GM19463 (cell line): ENCODE data around the gene SCN4B.

Experiments used
- ATAC-seq: cut with Tn5 transposase; IDR thresholded peaks from one replicate; pipeline ENCODE4 v1.9.1; 2021; ENCODE audit warnings: mild to moderate bottlenecking, moderate library complexity; ENCODE audit not compliant: unreplicated experiment

Gene SCN4B

GRCh38 chr11:118105657-118106305 lies 46.8 kb downstream of the SCN4B start:
- no peak for ATAC-seq

DNA sequence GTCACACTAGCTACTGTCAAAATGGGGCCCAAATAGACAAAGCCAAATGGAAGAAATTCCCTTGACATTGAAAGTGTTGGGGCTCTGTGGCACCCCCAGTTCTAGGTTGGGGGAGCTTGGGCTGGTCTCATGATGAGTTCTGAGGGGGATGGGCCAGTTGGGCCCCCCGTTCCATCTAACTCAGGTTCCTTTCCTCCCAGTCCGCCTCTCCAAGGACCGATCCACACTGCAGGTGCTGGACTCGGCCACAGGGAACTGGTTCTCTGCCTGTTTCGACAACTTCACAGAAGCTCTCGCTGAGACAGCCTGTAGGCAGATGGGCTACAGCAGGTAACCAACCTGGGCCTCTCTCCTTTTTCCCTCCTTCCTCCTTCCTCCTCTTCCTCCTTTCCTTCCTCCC lies 48.1 kb downstream of the SCN4B start:
- no peak for ATAC-seq

DNA sequence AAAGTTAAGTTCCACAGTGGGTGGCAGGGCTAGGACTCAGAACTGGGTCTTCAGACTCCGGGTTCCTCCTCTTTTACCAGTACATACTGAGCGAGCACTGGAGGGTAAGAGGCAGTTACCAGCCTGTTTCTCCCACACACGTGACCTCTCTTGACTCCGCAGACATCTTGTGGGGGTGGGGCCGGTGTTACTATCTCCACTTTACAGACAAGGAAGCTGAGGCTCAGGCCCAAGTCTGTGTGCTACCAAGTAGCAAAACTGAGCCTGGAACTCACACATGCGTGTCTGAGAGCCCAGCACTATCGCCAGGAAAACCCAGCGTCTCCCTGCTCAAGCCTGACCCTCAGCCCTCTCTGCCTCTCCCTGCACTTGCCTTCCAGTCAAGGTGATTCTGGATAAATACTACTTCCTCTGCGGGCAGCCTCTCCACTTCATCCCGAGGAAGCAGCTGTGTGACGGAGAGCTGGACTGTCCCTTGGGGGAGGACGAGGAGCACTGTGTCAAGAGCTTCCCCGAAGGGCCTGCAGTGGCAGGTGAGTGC lies 49.8 kb downstream of the SCN4B start:
- no peak for ATAC-seq

DNA sequence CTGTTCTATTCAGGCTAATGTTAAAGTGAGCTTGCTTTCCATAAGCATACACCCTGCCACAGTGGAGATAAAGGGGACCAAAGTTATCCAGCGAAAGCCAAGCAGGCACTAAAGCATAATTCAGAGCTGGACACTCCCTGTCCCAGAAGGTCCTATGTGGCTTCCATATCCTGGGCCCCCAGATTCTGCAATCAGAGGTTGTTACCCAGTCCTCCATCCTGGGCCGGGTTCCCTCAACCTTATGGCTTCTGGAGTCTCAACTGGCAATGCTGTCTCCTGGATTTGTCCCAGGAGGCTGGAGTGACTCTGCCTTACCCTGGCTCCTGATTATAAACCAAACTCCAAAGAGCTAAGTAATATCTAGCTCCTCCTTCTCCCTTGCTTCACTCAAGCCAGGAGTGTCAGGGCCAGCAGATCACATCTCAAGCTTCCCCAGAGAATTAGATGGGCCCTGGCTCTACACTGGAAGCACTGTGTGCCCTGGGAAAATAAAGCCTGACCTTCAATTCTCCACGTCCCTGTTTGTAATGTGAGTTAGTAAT lies 51.9 kb downstream of the SCN4B start:
- no peak for ATAC-seq

DNA sequence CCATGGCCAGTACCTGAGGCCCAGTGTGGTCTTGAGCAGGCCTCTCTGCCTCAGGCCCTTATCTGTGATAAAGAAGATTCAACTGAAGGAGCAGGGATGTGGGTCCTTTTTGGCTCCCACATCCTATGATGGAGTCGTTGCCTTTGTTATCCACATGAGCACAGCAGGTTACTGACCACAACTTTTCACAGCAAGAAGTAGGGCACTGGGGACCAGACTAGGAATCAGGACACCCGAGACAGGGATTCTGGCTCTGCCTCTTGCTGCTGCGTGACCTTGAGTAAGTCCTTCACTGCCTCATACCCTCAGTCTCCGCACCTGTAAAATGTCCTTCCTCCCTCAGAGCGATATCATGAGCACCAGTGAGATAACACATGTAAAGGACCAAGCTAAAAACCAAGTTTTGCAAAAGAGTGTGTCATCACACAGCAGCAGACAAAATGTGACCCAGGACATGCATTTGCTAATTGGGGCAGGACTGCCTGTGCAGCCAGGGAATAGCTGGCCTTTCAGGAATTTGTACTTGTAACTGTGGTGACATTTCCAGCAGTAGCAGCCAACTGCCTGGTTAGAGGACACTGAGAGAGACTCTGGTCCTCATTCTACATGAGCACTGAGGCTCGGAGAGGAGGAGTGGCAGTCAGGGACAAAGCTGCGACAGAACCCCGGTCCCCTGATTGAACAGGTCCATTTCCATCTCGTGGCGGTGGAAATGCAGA lies 52.6 kb downstream of the SCN4B start:
- ATAC-seq = no peak

DNA sequence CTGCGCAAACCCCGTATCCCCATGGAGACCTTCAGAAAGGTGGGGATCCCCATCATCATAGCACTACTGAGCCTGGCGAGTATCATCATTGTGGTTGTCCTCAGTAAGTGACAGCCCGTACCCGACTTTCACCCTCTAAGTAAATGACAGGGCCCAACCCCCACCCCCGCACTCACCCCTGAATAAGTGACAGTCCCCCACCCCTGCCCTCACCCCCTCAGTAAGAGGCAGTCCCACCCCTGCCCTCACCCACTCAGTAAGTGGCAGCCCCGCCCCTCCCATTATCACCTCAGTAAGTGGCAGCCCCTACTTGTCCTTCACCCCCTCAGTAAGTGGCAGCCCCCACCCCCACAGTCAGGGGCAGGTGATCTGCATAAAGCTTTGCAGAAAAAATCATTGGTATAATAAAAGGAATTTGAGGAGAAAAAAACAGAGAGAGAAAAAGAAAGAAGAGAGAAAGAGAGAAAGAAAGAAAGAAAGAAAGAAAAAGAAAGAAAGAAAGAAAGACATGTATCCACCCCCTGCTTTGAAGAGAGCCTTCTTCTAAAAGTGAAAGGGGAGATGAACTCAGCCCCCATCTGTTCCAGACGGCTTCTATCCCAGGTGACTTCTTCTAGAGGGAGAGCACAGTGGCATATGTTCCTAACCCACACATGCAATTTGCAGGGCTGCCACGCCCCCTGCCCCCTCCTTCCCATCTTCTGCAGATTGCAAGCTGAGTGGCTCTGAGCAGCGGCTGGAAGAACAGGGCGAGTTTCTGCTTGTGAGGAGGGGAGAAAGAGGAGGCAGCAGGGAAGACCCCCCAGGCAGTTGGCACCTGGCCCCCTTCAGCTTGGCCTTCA lies 53.4 kb downstream of the SCN4B start:
- no peak for ATAC-seq

DNA sequence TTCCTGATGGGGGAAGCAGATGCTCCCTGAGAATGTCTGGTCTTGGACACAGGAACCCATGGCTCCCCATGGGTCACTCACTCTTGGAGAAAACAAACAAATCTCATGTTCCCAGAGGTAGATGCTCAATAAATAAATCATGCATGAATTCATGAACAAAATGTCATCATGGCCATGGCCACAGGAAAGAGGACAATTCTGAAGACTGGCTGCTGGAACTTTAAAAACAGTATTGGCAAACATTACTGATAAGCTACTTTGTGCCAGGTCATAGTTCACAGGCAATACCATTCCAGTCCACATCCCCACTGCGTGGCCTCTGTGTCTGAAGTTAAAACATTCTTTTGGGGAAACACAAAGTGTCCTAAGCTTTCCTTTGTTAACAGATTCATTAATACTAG lies 56.7 kb downstream of the SCN4B start:
- ATAC-seq = no peak

DNA sequence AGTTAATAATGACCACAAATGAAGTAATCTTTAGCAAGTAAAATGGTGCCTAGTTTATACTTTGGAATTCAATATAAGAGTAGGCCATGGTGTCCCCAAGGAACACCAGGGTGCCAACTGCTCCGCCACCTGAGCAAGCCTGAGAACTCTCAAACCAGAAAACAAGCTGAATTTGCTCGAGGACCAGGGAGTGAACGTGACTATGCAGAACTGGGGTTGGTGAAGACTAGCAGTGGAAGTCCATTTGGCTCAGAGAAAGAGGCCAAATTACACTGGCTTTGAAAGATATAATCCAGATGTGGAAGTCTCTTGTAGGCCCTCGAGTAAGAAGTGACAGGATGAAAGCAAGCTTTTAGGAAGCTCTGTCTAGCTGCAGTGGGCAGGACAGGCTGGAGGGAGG lies 57.1 kb downstream of the SCN4B start:
- no peak for ATAC-seq

DNA sequence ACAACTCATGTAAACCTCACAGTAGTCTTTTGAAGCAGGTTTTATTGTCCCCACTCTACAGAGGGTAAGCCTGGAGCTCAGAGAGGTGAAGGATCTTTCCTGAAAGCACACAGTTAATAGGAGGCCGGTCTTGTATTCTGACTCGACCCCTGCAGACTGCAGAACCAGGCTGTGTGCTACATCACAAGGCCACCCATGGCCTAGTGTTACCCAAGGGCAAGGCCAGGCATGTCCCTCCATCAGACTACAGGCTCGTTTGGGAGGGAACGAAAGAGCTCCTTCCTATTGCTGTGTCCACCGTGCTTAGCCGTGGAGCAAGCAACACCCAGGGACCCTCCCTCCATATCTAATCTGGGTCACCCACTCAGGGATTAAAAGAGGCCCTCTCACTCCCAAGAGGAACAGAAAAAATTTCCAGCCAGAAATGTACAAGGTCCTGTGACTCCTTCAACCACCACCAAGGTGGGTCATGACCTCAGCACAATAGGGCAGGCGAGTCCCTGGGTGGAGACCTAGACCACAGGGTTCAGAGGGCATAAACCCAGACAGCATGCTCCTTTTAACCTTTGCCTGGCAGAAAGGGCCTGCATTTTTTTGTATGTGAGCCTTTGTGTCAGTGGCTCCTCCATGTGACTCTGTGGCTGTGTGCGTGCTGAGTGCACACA lies 59.6 kb downstream of the SCN4B start:
- ATAC-seq = no peak

DNA sequence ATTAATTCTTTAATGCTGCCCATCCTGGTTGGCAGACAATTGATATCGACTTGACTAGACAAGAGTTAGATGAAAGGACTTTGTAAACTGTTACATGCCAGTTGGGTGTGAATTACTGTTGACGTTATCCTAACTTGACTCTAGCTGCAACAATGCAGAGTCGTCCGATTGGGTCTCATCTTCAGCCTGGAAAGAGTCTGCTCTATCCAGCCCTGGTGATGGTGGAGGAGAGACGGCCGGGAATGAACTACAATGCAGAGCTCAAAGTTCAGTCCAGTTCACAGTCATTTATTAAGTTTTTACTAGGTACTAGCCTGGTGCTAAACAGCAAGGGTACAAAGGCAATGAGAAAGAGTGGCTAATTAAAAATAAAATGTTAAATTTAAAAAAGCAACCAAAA lies 60.9 kb downstream of the SCN4B start:
- no peak for ATAC-seq

GRCh38 chr11:118090545-118091162 lies 62.0 kb downstream of the SCN4B start:
- no peak for ATAC-seq

- ATAC-seq = no peak
Observed at GRCh38 chr11:118088531-118088930, 64.1 kb downstream of the SCN4B start.

- ATAC-seq = no peak
Observed at GRCh38 chr11:118087931-118088330, 64.7 kb downstream of the SCN4B start.

DNA sequence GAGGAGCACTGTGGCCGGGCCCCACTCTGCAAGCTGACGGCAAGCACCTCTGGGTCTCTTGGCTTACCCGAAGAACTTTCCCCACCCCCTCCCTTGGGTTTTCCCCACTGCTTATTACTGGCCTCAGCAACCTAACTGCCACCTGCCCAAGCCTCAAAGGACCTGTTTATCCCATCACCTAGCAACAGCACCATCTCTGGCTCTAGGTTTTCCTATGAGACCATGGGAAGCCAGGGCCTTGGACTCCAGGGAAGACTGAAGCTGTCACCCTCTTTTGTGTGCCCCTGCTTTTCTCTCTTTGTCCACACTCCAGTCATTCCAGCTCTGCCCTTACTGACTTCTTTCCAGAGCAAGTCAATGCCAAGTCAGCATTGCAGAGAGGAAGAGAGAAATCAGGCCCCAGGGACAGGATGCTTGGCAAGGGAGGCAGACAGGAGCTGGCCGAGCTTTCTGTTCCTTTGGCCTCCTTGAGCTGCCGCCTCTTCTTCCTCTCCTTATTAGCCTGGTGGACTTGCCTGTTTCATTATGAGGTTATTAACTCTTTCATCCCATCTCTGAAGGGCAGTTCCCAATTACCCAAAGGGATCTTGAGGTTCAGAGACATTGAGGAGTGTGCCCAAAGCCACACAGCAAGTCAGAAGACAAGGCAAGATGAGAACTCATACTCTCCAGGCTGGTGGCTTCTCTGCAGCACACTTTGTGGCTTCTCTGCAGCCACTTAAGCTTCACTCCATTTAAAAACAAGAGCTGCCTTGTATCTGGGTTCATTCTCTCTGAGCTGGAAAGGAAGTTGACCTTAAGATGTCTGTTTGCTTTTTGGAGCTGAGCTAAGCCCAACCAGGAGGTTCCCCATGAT lies 65.5 kb downstream of the SCN4B start, which contains the start of gene SMIM35:
SMIM35 (minus strand) TSS at position 51 of the 856 bp plus-strand sequence. CDS start 206 bp downstream, outside the sequence.
- ATAC-seq = no peak

DNA sequence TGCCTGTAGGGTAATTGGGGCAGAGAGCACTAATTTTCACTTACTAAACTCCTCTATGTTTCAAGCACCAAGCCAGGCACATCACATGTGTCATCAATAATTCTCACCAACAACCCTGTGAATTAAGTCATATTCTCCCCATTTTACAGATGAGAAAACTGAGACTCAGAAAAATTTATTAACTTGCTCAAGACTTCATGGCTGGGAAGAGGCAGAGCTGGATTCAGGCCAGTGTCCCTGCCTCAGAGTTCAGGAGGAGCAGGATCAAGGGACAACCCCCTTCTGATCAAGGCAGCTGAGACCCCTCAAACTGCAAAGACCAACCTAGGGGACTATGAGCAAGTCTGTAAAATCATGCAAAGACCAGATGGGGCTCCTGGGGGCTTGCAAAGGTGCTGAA lies 68.0 kb downstream of the SCN4B start:
- no peak for ATAC-seq

- no peak for ATAC-seq
Observed at GRCh38 chr11:118084247-118084646, 68.4 kb downstream of the SCN4B start.
